Measurements from ENCODE around the gene DPT.

The DPT gene

GRCh38 chr1:168734946-168735345, 5.9 kb upstream of the DPT start:
- no peak for DNase-seq

DNA sequence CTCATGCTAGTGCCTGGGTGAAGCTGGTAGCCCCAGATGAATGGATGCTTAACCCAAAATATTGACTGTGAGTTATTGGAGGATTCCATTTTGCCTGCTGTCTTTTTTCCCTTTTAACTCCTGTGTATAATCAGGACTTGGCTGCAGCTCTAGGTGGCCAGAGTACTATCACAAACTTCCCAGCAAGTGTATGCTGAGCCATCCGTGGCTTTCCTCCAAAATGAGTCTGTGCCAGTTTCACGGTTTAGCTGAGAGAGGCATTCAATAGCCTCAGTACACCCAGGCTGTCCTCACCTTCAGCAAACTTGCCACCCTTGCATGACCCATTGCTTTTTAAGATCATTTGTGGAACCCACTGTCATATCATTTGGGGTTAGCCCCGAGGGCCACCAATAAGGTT, 5.3 kb upstream of the DPT start:
- no peak for DNase-seq

DNA sequence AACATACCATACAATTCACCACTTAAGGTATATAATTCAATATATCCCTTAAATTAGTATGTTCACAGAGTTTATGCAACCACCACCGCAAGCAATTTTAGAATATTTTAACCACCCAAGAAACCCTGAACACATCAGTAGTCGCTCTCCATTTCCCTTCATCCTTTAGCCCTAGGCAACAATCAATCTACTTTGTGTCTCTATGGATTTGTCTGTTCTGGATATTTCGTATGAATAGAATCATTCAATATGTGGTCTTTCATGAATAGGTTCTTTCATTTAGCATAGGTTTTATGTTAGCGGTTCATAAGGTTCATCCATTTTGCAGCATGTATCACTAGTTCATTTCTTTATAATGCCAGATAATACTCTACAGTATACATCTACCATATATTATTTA, 4.2 kb upstream of the DPT start:
- no peak for DNase-seq

GRCh38 chr1:168732736-168733135, 3.7 kb upstream of the DPT start:
- DNase-seq, result no peak

GRCh38 chr1:168731244-168731953, 2.4 kb upstream of the DPT start:
- DNase-seq, result no peak

- no peak for DNase-seq
Observed at GRCh38 chr1:168729405-168729802, 398 bp upstream of the DPT start.

DNA sequence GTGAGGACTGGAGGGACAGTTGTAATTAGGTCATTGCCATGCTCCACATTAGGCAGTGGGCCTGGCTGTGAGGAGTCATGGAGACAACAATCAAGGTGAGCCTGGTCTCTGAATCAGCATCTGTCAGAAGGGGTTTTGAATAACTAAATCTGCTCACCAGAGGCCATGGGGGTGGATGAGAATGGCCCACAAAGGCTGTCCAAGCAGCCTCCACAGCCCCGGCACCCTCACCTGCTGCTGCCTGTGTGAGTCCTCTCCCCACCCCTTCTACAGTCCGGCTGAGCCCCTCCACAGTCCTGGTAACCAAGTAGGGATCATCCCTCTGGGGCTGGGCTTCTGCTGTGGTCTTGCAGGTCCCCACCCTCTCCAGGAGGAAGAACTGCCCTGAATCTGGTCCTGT, 2.3 kb downstream of the DPT start:
- DNase-seq, result no peak

- no peak for DNase-seq
Observed at GRCh38 chr1:168726281-168726680, 2.7 kb downstream of the DPT start.

- no peak for DNase-seq
Observed at GRCh38 chr1:168725831-168726230, 3.2 kb downstream of the DPT start.

- no peak for DNase-seq
Observed at GRCh38 chr1:168725060-168725459, 3.9 kb downstream of the DPT start.

GRCh38 chr1:168723000-168723399, 6.0 kb downstream of the DPT start:
- DNase-seq, result no peak

GRCh38 chr1:168720839-168721238, 8.2 kb downstream of the DPT start:
- no peak for DNase-seq

DNA sequence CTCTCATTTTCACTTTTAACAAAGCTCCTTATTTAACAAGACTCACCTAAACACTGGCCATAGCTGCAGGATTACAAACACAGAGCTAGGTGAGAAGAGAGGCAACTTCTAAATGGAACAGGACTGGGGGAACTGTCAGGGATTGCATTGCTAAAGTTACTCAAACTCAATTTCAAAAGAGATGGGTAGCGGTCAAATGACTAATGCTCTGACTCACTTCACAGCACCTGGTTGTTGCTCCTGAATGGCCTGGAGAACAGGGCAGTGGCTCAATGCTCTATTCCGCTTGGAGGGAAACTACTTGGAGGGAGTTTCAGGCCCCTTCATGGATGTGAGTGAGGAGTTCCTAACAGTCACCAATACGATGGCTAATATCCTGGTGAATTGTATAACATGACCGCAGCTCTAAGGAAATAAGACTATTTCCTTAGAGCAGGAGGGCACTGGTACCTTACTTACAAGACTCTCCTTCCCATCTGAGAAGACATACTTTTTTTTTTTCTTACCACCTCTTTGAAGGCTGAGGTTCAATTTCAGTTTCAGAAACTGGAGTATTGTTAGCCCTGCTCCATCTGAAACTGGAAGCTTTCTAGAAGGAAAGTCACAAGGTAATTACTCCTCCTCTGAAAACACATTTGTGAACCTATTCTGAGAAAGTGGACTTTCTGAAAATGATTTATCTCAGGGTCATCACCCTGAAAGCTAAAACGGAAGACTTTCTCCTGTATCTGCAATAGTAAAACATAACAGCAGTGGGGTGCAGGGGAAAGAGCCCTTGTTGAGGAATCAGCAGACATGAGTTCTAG, 9.5 kb downstream of the DPT start:
- DNase-seq, result no peak

DNA sequence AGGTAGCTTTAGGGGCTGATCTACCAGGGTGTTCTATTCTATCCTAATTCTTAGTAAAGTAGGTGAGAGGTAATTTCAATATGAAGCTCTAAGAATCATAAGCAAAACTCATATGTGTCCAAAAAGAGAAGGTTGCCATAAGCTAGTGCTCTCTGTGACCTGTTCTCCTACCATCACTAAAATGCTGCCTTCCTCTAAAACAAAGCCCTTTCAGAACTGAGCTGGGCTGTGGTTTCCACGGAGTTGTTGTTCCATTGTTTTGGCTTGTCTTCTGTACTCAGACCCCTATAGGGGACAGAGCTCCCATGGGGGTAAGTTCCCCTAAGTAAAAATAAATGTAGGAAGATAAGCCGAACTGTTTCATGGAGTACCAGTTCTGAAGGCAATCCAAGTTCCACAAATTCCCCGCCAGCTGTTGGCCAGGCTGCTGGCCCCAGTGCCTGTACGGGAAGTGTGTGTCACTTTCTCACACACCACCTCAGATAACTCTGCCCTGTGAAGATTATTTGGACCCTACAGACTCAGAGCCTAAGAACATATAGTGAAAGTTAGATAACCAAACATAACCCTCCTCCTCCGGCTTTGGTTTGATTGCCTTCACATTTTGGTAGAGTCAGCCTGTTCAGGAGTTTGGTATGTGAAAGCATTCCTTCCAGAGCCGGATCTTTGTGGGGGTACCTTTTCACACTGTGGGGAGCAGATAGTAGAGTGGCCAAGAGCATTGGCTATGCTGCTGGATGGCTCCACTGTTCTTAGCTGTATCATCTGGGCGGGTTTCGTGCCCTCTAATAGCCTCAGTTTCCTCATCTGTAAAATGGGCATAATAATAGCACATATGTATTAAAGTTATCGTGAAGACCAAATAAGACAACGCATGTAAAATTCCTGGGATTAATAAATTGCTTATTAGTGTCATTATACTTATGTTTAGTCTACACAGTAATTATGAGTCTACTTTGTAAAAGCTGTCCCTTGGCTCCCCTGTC, 10.8 kb downstream of the DPT start:
- DNase-seq, result no peak

DNA sequence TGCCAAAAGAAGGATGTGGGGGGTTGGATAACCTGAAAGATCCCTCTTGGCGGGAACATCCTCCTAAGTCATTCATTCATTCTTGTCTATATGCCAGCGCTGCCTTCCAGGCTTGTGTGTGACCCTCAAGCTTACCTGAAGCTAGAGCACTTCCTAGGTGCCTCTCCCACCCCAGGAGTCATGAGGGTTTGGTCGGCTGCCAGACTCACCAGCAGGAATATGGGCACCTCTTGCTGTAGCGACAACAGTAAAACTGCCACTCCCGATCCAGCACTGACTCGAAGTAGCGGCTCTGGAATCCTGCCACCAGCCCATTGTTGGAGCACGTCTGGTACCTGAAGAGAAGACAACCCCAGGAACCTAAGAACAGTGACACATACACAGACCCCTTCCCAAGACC, 15.0 kb downstream of the DPT start:
- no peak for DNase-seq

DNA sequence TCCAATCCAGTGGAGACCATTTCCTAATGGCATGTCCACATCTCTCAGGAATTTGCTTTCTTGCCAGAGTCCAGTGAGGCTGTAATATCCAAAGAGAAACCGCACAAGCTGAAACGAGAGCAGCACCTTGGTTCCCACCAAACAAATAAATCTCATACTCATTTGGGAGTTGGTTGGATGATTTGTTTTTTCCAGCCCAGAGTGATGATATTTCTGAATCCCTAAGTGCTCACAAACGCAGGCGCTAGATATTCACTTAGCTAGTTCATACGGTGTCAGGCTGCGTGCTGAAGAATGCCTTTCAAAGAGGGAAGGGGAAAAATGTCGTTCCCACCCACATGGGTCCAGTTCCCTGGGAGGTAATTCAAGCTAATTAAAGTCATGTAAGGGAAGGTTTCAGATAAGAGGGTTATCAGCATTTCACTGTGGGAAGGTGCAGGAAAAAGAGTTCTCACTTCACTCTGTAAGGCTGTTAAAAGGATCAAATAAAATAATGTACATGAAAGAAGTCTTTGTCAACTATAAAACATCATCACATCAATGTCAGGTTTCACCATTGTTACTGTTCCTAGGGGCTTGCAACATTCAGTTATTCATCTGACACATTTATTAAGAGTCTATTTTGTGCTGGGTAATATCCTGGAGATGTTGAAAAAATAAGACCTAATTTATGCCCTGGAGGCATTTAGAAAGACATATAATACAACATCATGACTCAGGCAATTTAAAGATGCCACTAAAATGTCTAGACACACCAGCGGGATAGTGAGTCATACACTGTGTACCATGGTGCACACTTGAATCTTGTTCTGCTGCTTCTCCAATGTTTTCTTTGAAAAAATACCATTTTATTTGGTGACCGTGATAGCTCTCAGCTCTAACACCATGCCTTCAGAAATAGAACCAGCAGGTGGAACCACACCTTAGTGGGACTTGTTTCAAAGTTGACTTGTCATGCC, 19.3 kb downstream of the DPT start:
- DNase-seq, result no peak

DNA sequence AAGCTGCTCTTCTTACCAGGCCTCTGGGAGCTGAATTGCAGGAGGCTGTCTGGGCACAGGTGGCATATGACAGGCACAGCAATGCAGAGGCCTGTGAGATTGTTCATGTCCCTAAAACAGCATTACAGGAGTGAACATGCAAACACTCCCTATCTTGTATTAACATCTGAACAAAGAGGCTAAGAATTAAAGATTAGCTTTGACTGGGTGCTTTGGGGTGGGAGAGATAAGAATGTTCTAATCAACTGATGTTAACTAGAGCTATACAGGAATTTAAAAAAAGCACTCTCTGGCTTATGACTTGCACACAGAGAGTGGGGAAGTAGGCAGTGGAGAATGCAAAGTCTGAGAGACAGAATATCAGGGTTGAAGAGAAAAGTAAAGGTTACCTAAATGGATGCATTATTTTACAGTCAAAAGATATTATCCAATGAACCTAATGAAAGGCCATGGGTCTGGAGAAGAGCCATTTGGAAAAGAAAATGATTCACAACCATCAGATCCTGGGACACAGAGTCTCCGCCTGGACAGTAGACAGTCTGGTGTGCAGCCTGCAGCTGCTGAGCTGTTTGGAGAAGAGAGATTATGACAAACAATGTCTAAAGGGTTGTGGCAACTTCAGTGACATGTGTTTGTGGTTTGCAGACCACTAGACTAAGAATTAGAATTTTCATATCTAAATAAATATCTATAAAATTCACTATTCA, 20.2 kb downstream of the DPT start:
- no peak for DNase-seq

DNA sequence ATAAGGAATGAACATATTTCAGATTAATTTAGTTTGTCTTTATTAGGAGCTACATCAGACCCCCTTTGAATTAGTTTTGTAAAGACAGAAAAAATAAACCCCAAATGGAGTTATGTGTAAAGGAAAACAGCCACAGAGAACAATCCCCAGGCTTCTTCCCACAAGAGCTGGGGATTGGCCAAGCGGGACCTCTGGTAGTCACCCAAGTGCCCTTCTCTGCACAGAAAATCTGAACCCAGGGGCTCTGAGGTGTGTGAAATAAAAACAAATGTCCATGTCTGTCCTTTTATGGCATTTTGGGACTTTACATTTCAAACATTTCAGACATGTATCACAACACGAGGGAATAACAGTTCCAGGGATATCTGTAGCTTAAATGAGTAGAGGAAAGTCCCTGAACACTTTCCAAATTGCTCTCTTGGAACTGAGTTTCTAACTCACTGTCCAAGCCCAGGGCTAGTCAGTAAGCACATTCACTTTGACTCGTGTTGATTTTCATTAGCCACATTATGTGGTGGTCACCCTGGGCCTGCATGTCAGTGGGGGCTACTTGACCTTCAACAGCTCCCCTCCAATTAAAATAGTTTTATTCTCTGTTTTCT, 22.5 kb downstream of the DPT start:
- no peak for DNase-seq

GRCh38 chr1:168700575-168701268, 28.3 kb downstream of the DPT start:
- DNase-seq, result no peak

GRCh38 chr1:168698453-168698852, 30.6 kb downstream of the DPT start:
- DNase-seq, result no peak

Data from stimulated activated CD4-positive, alpha-beta T cell treated with anti-CD3 and anti-CD28 coated beads, Interleukin-4, amount 100 ng/mL, for 4 hours (primary cell).